OCI-LY3 (cell line): Measurements from ENCODE around the gene RGS9BP.
A peak's percentile ranks its signal among the peaks of the same experiment; 100 is the strongest.

Experiments
- H2AFZ ChIP-seq: fragments of 200-600, 300-600 bp; shearing (Covaris generic); 2 replicates; pipeline ENCODE4 v1.6.0; 2014; ENCODE audit warnings: antibody characterized with exemption, low read depth, low read length
- H3K27ac ChIP-seq: fragments of 200-600, 300-600 bp; sonication (generic); 2 replicates; pipeline ENCODE4 v1.5.1; 2014; ENCODE audit warnings: mild to moderate bottlenecking, low read length, moderate library complexity, mixed read lengths
- H3K27me3 ChIP-seq: fragments of 200-600, 300-600 bp; sonication (generic); 2 replicates; pipeline ENCODE4 v1.6.1; 2014; ENCODE audit warnings: low read depth, low read length, mixed read lengths
- H3K36me3 ChIP-seq: fragments of 200-600, 300-600 bp; sonication (generic); replicated peaks from 2 replicates; pipeline ENCODE3; 2014; ENCODE audit warnings: low read depth, low read length, mixed read lengths
- H3K4me1 ChIP-seq: fragments of 300-600, 200-600 bp; sonication (generic); 2 replicates; pipeline ENCODE4 v1.6.1; 2014; ENCODE audit warnings: low read length, mixed read lengths
- H3K4me2 ChIP-seq: fragments of 200-600, 300-600 bp; sonication (generic); 2 replicates; pipeline ENCODE4 v1.6.1; 2014; ENCODE audit warnings: low read length, mixed read lengths
- H3K4me3 ChIP-seq: fragments of 300-600, 200-600 bp; sonication (generic); 2 replicates; pipeline ENCODE4 v1.5.1; 2014; ENCODE audit warnings: antibody characterized with exemption, mild to moderate bottlenecking, low read length, moderate library complexity
- H3K79me2 ChIP-seq: fragments of 300-600, 200-600 bp; shearing (Covaris generic); 2 replicates; pipeline ENCODE4 v1.6.1; 2014; ENCODE audit warnings: mild to moderate bottlenecking, low read length, mixed read lengths
- H3K9ac ChIP-seq: fragments of 300-600, 200-600 bp; shearing (Covaris generic); 2 replicates; pipeline ENCODE4 v1.6.0; 2014; ENCODE audit warnings: mild to moderate bottlenecking, low read length, moderate library complexity
- H3K9me3 ChIP-seq: fragments of 200-600, 300-600 bp; shearing (Covaris generic); 2 replicates; pipeline ENCODE4 v1.6.1; 2014; ENCODE audit warnings: low read length, mixed read lengths; ENCODE audit not compliant: insufficient read depth
- H4K20me1 ChIP-seq: fragments of 200-600, 300-600 bp; sonication (generic); 2 replicates; pipeline ENCODE4 v1.6.1; 2016; ENCODE audit warnings: low read length, mixed read lengths; ENCODE audit not compliant: insufficient read depth
- EZH2phosphoT487 ChIP-seq: fragments of 200-600 bp; shearing (Covaris generic); IDR thresholded peaks from 2 replicates; pipeline ENCODE4 v1.6.1; 2018; ENCODE audit warnings: antibody characterized with exemption, mixed run types, low read depth
- TF ChIP-seq, protein P1 (sequence below): fragments of 200-600, 300-600 bp; sonication (generic); IDR thresholded peaks from 2 replicates; pipeline ENCODE4 v1.5.1; 2014; ENCODE audit warnings: antibody characterized with exemption, low read length, low read depth

Gene RGS9BP, protein sequence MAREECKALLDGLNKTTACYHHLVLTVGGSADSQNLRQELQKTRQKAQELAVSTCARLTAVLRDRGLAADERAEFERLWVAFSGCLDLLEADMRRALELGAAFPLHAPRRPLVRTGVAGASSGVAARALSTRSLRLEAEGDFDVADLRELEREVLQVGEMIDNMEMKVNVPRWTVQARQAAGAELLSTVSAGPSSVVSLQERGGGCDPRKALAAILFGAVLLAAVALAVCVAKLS

GRCh38 chr19:32675720-32676185 lies at the start of gene RGS9BP:
Gene RGS9BP, plus strand, starts transcription at chr19:32675848. Its CDS starts 416 bp downstream, at chr19:32676264.
- TF ChIP-seq EZH2phosphoT487 = no peak
- TF ChIP-seq, protein P1, sequence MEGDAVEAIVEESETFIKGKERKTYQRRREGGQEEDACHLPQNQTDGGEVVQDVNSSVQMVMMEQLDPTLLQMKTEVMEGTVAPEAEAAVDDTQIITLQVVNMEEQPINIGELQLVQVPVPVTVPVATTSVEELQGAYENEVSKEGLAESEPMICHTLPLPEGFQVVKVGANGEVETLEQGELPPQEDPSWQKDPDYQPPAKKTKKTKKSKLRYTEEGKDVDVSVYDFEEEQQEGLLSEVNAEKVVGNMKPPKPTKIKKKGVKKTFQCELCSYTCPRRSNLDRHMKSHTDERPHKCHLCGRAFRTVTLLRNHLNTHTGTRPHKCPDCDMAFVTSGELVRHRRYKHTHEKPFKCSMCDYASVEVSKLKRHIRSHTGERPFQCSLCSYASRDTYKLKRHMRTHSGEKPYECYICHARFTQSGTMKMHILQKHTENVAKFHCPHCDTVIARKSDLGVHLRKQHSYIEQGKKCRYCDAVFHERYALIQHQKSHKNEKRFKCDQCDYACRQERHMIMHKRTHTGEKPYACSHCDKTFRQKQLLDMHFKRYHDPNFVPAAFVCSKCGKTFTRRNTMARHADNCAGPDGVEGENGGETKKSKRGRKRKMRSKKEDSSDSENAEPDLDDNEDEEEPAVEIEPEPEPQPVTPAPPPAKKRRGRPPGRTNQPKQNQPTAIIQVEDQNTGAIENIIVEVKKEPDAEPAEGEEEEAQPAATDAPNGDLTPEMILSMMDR = no peak
- Histone ChIP-seq H3K79me2 (peaks cover 42% of the 10 kb centered on the region), H3K4me2 (peak within 1 kb of the TSS; percentile 98), H2AFZ (peak within 1 kb of the TSS; percentile 87), H3K36me3 (no peaks in the 10 kb centered on the region), H3K27ac (peak within 1 kb of the TSS; percentile 23), H3K9ac (peak within 1 kb of the TSS; percentile 86), H3K4me1 (peaks cover 11% of the 10 kb centered on the region), H3K27me3 (no peaks in the 10 kb centered on the region), H3K4me3 (peak within 1 kb of the TSS; percentile 95), H3K9me3 (no peaks in the 10 kb centered on the region), H4K20me1 (peaks cover 29% of the 10 kb centered on the region)

DNA sequence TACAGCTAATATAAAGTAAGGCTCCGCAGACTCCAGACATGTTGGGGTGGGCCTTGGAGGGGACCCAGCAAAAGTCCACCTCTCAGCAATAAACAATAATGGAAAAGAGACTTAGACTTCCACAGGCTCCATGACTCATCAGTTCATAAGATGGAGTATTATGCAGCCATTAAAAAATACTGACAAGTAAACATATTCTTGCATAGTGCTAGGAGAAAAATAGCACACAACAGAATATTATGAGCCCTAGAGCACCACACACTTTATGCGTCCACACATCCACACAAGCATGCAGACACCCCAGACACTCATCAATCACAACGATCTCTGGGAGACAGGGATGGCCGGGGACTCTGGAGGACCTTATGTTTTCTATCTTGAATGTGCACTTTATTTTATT lies 48.7 kb upstream of the RGS9BP start:
- Histone ChIP-seq H3K4me1 (no peaks in the 10 kb centered on the region), H4K20me1 (no peaks in the 10 kb centered on the region; the same call in 1 of the 2 replicates), H3K4me3 (no peak overlapping the region), H3K79me2 (no peaks in the 10 kb centered on the region), H3K27me3 (no peaks in the 10 kb centered on the region), H3K27ac (no peak overlapping the region), H3K4me2 (no peak overlapping the region), H2AFZ (no peak overlapping the region), H3K9ac (no peak overlapping the region), H3K9me3 (no peaks in the 10 kb centered on the region), H3K36me3 (peaks cover 40% of the 10 kb centered on the region)
- TF ChIP-seq, protein P1 = no peak
- no peak for TF ChIP-seq EZH2phosphoT487

GRCh38 chr19:32627714-32628270 lies 47.9 kb upstream of the RGS9BP start:
- TF ChIP-seq, protein P1 = no peak
- TF ChIP-seq EZH2phosphoT487 = no peak
- Histone ChIP-seq H4K20me1 (no peaks in the 10 kb centered on the region), H3K36me3 (peaks cover 39% of the 10 kb centered on the region), H3K79me2 (no peaks in the 10 kb centered on the region), H3K4me2 (no peak overlapping the region), H3K4me3 (no peak overlapping the region), H2AFZ (no peak overlapping the region), H3K27me3 (no peaks in the 10 kb centered on the region), H3K27ac (no peak overlapping the region), H3K4me1 (no peaks in the 10 kb centered on the region), H3K9me3 (no peaks in the 10 kb centered on the region), H3K9ac (no peak overlapping the region)

GRCh38 chr19:32630338-32630737 lies 45.3 kb upstream of the RGS9BP start:
- no peak overlapping the region for H3K27ac ChIP-seq
- H3K27me3 ChIP-seq = no peaks in the 10 kb centered on the region
- no peaks in the 10 kb centered on the region for H3K79me2 ChIP-seq
- no peak overlapping the region for H2AFZ ChIP-seq
- H3K9ac ChIP-seq = no peak overlapping the region
- no peaks in the 10 kb centered on the region for H3K9me3 ChIP-seq
- no peaks in the 10 kb centered on the region for H4K20me1 ChIP-seq
- H3K4me1 ChIP-seq = no peaks in the 10 kb centered on the region
- H3K4me2 ChIP-seq = no peak overlapping the region
- TF ChIP-seq, protein P1 = no peak
- TF ChIP-seq EZH2phosphoT487 = no peak
- peaks cover 38% of the 10 kb centered on the region for H3K36me3 ChIP-seq
- no peak overlapping the region for H3K4me3 ChIP-seq
